ENCODE data around the gene WASHC1.
"Not testable (repeated sequence)": the region's sequence is repeated elsewhere in the genome, so short reads cannot be mapped to it uniquely, and the experiment has no call there.

DNA sequence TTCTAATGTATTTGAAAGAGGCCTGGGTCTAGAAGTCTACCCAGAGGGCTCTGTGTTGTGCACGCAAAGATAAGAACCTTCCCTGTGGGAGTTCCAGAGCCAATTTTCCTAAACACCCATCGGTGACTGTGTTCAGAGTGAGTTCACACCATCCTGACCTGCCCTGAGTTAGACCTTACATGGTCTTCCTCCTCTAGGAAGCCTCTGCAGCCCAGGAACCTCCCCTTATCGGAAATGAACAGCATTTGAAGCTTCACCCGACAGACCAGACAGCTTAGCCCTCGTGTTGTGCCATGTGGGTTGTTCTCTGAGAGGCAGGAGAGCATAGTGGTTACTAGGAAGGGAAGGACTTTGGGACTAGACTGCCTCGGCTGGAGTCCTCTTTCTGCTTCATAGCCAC, 3.1 kb upstream of the WASHC1 start:
- TF ChIP-seq, protein P1, sequence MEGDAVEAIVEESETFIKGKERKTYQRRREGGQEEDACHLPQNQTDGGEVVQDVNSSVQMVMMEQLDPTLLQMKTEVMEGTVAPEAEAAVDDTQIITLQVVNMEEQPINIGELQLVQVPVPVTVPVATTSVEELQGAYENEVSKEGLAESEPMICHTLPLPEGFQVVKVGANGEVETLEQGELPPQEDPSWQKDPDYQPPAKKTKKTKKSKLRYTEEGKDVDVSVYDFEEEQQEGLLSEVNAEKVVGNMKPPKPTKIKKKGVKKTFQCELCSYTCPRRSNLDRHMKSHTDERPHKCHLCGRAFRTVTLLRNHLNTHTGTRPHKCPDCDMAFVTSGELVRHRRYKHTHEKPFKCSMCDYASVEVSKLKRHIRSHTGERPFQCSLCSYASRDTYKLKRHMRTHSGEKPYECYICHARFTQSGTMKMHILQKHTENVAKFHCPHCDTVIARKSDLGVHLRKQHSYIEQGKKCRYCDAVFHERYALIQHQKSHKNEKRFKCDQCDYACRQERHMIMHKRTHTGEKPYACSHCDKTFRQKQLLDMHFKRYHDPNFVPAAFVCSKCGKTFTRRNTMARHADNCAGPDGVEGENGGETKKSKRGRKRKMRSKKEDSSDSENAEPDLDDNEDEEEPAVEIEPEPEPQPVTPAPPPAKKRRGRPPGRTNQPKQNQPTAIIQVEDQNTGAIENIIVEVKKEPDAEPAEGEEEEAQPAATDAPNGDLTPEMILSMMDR (conservative IDR thresholded peaks at IDR 0.05 in 1 of 2, IDR thresholded peaks at IDR 0.05 in 1 of 2; ENCODE audit: low read depth in 1 of 2, low read length in 2 of 2), result not testable (repeated sequence)
- not testable (repeated sequence) for TF ChIP-seq EZH2 (IDR thresholded peaks at IDR 0.05; ENCODE audit: low read length, missing control alignments)

Measured in fibroblast of lung (primary cell).